Vagina (tissue), 2 donors: ENCODE results near the gene TUT4.

Source experiments
- POLR2A ChIP-seq, 2 donors: fragments of 450-650 bp; IDR thresholded peaks; one replicate each; pipeline ENCODE4 v1.6.1; 2017; ENCODE audit warnings: antibody characterized with exemption in 2 of 2, mild to moderate bottlenecking in 2 of 2, moderate library complexity in 2 of 2
- TF ChIP-seq, protein P1 (sequence below), 3 experiments: fragments of 450-650 bp in 2 of 3; fragments of 200-600 bp in 1 of 3; sonication (generic) in 1 of 3; IDR thresholded peaks; one replicate each; pipeline ENCODE4 v1.5.1; 2017 to 2019; ENCODE audit warnings: antibody characterized with exemption in 3 of 3, mild to moderate bottlenecking in 2 of 3, moderate library complexity in 2 of 3

GRCh38 chr1:52546852-52547251, 6.0 kb downstream of the TUT4 start:
- TF ChIP-seq, protein P1, sequence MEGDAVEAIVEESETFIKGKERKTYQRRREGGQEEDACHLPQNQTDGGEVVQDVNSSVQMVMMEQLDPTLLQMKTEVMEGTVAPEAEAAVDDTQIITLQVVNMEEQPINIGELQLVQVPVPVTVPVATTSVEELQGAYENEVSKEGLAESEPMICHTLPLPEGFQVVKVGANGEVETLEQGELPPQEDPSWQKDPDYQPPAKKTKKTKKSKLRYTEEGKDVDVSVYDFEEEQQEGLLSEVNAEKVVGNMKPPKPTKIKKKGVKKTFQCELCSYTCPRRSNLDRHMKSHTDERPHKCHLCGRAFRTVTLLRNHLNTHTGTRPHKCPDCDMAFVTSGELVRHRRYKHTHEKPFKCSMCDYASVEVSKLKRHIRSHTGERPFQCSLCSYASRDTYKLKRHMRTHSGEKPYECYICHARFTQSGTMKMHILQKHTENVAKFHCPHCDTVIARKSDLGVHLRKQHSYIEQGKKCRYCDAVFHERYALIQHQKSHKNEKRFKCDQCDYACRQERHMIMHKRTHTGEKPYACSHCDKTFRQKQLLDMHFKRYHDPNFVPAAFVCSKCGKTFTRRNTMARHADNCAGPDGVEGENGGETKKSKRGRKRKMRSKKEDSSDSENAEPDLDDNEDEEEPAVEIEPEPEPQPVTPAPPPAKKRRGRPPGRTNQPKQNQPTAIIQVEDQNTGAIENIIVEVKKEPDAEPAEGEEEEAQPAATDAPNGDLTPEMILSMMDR (IDR thresholded peaks at IDR 0.05) = no peak
- no peak for TF ChIP-seq POLR2A (IDR thresholded peaks at IDR 0.05)
